KOPT-K1 (cell line): Measurements from ENCODE around the gene ABHD2.
"Not testable (repeated sequence)": the region's sequence is repeated elsewhere in the genome, so short reads cannot be mapped to it uniquely, and the experiment has no call there.

Experiments used
- H3K27ac ChIP-seq: fragments of 200-600 bp; sonication (generic); 2 replicates; pipeline ENCODE4 v1.5.1; 2016; ENCODE audit warnings: antibody characterized with exemption, mild to moderate bottlenecking, low read depth, low read length; ENCODE audit not compliant: poor library complexity, severe bottlenecking
- H3K36me3 ChIP-seq: fragments of 200-600 bp; sonication (generic); 2 replicates; pipeline ENCODE4 v1.5.1; 2017; ENCODE audit warnings: antibody characterized with exemption, mild to moderate bottlenecking, low read length, moderate library complexity; ENCODE audit not compliant: insufficient read depth
- H3K9me3 ChIP-seq: fragments of 200-600 bp; sonication (generic); 2 replicates; pipeline ENCODE4 v1.5.1; 2017; ENCODE audit warnings: antibody characterized with exemption, low read length, mild to moderate bottlenecking; ENCODE audit not compliant: insufficient read depth, poor library complexity, severe bottlenecking

Gene ABHD2

DNA sequence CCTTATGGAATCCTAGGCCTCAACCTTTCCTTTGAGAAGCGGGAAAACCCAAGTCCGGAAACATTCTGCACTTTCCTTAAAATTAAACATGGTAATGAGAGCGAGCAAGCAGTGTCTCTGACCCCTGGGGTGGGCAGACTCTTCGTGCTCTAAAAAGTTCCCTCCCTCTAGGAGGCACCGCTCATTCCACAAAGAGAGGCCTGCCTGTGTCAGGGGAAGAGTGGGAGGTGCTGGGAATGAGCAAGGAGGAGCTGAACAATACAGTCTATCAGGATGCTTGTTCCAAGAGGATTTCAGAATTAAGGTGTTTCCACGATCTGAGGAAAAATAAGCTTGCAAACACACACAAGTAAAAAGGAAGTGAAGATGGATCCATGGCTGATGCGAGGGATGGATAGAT is 139.2 kb downstream of the ABHD2 start:
- no peak overlapping the region for H3K27ac ChIP-seq
- H3K36me3 ChIP-seq, result no peaks in the 10 kb centered on the region
- H3K9me3 ChIP-seq, result no peaks in the 10 kb centered on the region

- no peaks in the 10 kb centered on the region for H3K36me3 ChIP-seq
- H3K9me3 ChIP-seq, result no peaks in the 10 kb centered on the region
- no peak overlapping the region for H3K27ac ChIP-seq
These were observed 142.0 kb downstream of the ABHD2 start for GRCh38 chr15:89230277-89230676.

GRCh38 chr15:89231832-89232231 is 143.6 kb downstream of the ABHD2 start:
- Histone ChIP-seq H3K36me3 (no peaks in the 10 kb centered on the region), H3K9me3 (no peaks in the 10 kb centered on the region), H3K27ac (no peak overlapping the region)

DNA sequence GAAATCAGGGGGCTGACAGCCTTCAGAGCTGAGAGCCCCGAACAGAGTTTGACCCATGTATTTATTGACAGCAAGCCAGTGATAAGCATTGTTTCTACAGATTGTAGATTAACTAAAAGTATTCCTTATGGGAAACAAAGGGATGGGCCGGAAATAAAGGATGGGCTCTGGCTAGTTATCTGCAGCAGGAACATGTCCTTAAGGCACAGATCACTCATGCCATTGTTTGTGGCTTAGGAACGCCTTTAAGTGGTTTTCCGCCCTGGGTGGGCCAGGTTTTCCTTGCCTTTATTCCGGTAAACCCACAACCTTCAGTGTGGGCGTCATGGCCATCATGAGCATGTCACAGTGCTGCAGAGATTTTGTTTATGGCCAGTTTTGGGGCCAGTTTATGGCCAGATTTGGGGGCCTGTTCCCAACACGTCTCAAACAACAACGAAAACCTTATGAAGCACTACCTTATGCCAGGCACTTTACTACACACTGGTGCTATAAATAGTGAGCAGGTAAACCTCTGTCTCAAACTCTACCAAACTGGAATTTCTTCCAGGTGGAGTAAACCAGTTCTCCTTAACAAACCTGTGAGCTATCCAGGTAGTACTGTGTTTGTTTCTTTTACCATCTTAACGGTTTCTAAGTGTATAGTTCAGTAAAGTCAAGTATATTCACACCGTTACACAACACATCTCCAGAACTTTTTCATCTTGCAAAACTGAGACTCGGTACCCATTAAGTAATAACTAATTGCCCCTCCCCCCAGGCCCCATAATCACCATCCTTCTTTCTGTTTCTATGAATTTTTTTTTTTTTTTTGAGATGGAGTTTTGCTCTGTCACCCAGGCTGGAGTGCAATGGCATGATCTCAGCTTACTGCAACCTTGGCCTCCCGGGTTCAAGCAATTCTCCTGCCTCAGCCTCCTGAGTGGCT is 151.9 kb downstream of the ABHD2 start:
- not testable (repeated sequence) for H3K36me3 ChIP-seq, H3K27ac ChIP-seq

GRCh38 chr15:89243046-89243690 is 154.9 kb downstream of the ABHD2 start:
- peak overlapping the region; percentile 87 for H3K27ac ChIP-seq
- H3K36me3 ChIP-seq, result peaks cover 29% of the 10 kb centered on the region
- no peaks in the 10 kb centered on the region for H3K9me3 ChIP-seq

More for the DNA sequence above, 151.9 kb downstream of the ABHD2 start:
- not testable (repeated sequence) for H3K9me3 ChIP-seq

GRCh38 chr15:89243691-89244573 is 155.7 kb downstream of the ABHD2 start, which contains the start of gene FANCI:
Gene FANCI, plus strand, starts transcription at chr15:89243979. Its CDS starts 3,669 bp downstream, at chr15:89247648.
- Histone ChIP-seq H3K36me3 (peaks cover 36% of the 10 kb centered on the region), H3K9me3 (no peaks in the 10 kb centered on the region), H3K27ac (peak within 1 kb of the TSS; percentile 87)

GRCh38 chr15:89244574-89244903 is 156.3 kb downstream of the ABHD2 start:
- Histone ChIP-seq H3K9me3 (no peaks in the 10 kb centered on the region), H3K27ac (peak overlapping the region; percentile 87), H3K36me3 (peaks cover 42% of the 10 kb centered on the region)

- peaks cover 69% of the 10 kb centered on the region for H3K36me3 ChIP-seq
- H3K9me3 ChIP-seq, result no peaks in the 10 kb centered on the region
- no peak overlapping the region for H3K27ac ChIP-seq
These were observed 159.2 kb downstream of the ABHD2 start for GRCh38 chr15:89247446-89247845.

- Histone ChIP-seq H3K9me3 (no peaks in the 10 kb centered on the region), H3K36me3 (peaks cover 80% of the 10 kb centered on the region), H3K27ac (no peak overlapping the region)
These were observed 160.3 kb downstream of the ABHD2 start for GRCh38 chr15:89248584-89248983.

DNA sequence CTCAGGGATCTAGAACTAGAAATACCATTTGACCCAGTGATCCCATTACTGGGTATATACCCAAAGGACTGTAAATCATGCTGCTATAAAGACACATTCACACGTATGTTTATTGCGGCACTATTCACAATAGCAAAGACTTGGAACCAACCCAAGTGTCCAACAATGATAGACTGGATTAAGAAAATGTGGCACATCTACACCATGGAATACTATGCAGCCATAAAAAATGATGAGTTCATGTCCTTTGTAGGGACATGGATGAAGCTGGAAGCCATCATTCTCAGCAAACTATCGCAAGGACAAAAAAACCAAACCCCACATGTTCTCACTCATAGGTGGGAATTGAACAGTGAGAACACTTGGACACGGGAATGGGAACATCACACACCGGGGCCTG is 161.9 kb downstream of the ABHD2 start:
- H3K9me3 ChIP-seq, H3K27ac ChIP-seq: not testable (repeated sequence)
- peaks cover 95% of the 10 kb centered on the region for H3K36me3 ChIP-seq
